Measurements from ENCODE around the gene PPP6R2.

- TF ChIP-seq CTCF (IDR thresholded peaks at IDR 0.05) (no peak), POLR2A (IDR thresholded peaks at IDR 0.05) (no peak)
Measured at GRCh38 chr22:50460938-50461337, 117.8 kb downstream of the PPP6R2 start.
